GM21529 (cell line): Measurements from ENCODE around the gene RNF157.

Experiments
- ATAC-seq: cut with Tn5 transposase; IDR thresholded peaks from one replicate; pipeline ENCODE4 v1.9.1; 2021; ENCODE audit not compliant: unreplicated experiment

RNF157 gene

GRCh38 chr17:76163919-76164318 is 76.4 kb downstream of the RNF157 start:
- no peak for ATAC-seq

DNA sequence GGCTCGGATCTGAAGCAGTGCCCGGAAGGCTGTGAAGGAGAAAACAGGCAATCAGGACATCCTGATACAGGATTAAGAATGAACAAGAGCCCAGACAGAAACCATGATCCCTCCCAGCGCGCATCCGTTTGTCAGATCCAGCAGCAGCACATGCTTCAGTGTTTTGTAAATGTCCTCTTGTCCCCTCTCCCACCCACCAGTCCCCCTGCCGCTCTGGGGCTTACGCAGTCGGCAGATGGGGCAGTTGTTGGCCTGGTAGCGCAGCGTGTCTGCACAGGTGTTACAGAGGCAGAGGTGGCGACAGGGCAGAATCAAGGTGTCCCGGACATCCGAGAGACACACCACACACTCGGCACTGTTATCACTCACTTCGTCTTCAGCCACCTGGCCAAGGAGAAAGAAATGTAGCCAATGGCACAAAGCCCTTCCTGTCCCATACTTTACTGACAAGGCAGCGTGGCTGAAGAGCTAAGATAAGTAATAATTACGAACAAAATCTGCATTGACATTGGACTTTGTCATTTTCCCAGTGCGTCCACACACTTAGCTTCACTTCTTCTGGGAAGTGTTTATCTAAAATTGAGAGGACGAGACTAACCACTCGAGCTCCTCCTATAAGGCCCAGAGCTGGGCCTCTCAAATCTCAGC is 78.5 kb downstream of the RNF157 start:
- no peak for ATAC-seq

GRCh38 chr17:76160896-76161528 is 79.3 kb downstream of the RNF157 start:
- ATAC-seq = no peak

DNA sequence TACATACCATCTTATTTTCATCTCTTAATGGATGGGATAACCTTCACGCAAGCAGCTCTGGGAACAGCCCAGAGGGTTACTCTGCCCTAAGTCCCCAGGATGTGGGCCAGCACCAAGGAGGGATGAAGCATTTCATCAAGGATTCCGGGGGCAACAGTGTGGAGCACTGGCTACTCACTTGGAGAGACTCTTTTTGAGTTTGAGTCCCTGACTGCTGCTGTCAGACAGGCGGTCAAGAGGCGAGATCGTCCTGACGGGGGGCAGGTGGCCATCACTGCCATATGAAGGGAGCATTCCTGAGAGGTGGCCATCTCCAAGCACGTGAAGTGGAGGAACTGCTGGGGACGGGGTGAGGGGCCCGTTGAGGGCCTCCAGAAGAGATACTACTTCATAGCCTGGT is 81.1 kb downstream of the RNF157 start:
- no peak for ATAC-seq

DNA sequence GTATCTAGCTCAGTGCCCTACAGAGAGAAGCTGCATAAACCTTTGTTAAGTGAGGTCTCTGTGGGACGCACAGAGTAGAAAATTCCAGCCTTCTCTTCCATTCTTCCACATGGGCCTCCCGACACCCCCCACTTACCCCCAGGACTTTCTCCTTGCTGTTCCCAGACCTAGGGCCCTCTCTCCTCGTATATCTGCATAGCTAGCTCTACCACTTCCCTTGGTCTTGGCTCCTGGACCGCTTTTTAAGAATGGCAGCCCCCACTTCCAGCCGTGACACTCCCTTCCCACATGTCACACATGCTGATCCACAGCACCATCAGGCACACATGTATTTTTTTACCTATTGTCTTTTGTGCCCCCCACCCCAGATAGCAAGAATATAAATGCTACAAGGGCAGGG is 82.5 kb downstream of the RNF157 start:
- no peak for ATAC-seq

DNA sequence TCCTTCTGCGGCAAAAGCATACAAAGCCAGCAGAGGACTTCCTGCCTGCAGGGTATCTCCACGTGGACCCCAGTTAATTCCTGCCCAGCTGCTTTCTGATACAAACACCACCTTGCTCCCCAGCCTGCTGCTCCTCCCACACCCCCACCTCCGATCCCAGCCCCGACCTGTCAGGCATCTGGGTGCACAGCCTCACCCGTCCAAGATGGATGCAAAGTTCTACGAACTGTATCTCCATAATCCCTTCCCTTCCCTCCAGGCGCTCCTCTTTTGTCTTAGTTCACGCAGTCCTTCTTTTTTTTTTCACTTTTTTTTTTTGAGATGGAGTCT is 83.7 kb downstream of the RNF157 start:
- ATAC-seq = no peak

DNA sequence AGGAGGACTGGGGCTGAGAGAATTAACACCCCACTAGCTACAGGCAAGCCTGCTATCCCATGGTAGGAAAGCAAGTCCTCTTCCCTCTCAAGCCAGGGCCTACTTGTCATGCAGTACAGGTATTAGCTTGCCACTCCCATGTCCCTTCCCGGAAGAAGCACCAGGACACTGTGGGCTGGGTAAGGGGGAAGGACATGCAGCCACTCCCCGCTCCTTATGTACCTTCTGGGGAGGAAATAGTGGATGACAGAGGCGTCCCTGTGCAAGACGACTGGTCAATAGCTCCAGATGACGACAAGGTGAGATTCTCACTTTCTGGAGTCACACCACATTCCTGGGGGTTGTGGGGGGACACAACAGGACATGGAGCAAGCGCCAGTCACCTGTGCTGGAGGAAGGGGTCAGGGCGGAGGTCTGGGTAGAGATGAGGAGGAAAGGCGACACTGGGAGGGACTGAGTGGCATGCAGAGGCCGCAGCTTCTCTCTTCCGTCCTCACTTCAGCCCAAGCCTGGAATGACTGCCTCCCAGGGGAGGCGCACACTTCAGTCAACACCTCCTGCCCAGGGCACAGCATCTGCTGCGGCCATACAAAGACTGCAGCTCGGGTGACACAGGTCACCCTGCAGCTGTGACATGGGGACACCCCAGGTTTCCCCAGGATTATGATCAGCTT is 84.2 kb downstream of the RNF157 start:
- ATAC-seq = no peak

GRCh38 chr17:76154936-76155845 is 85.1 kb downstream of the RNF157 start:
- ATAC-seq = no peak

GRCh38 chr17:76154292-76154691 is 86.0 kb downstream of the RNF157 start:
- ATAC-seq = no peak

DNA sequence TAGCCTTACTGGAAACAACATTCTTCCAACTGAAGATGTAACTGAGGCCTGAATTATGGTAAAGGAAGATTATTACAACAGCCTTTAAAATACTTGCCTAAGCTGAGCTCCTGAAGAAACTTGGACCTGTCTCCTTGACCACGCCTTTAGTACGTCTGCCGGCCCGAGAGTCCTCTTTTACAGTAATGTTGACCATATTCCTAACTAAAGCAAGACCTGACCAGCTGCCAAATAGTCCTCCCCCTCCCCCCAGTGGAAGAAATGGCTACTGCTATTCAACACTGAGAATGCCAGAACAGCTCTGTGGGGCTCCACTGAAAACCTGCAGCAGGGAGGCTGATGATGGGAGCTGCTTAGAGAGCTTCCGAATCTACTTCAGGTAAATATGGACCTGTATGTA is 86.7 kb downstream of the RNF157 start:
- no peak for ATAC-seq

DNA sequence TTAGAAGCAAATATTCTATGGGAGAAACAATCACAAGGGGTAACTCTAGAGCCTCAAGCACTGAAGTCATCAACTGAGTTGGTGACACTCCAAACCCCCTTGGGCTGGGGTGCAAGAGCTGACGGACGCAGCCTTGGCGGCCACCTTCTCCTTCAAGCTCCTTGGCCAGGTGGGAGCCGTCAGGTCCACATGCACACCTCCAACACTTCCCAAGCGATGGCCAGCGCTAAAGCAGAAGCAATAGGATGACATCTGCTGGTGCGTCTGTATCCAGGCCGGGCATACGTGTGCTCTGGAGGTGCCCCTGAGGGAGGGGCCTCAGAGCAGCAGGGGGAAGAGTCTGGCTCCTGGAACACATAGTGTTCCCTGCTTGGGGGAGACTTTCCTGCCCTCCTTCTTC is 87.1 kb downstream of the RNF157 start:
- ATAC-seq = no peak

GRCh38 chr17:76152591-76152990 is 87.7 kb downstream of the RNF157 start:
- ATAC-seq = no peak

GRCh38 chr17:76151896-76152454 is 88.3 kb downstream of the RNF157 start:
- ATAC-seq = no peak

DNA sequence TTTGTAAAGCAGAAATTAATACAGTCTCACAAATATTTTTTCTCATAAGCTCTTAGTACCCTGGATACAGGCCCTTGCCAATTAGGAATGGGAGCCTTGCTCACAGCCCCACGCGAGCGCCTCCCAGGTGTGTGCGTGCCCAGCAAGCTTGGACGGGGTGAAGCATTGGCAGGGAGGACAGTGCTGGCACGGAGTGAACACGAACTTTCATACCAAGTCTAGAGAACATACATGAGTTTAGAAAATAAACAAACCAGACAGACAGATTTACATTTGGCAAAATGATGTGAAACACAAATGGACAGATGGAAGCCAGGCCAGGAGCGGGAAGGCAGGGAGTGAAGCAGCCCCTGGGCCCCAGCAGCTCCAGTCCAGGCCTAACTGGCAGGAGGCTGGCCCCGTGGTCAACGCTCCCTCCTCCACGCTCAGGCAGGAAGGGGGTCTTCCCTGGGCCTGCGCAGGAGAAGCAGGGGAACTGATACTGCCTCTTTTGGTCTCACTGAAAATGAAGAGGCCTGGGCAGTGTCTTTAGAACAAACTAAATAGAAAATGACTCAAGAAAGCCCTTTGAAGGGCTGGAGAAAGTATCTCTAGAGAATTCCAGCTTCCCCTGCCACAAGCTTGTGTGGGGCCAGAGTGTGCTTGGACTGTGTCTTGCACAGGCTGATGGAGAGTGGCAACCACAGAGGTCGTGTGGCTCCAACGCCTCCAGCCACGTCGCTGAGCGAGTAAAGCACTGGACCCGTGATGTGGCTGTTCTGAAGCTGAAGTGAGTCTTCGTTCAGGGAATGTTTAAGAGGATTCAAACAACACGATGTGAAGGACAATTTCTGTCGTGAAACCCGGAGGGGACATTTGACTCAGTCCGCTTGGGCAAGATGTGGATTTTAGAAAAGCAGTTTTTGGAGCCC is 89.3 kb downstream of the RNF157 start:
- no peak for ATAC-seq

GRCh38 chr17:76149214-76149613 is 91.1 kb downstream of the RNF157 start:
- ATAC-seq = no peak

DNA sequence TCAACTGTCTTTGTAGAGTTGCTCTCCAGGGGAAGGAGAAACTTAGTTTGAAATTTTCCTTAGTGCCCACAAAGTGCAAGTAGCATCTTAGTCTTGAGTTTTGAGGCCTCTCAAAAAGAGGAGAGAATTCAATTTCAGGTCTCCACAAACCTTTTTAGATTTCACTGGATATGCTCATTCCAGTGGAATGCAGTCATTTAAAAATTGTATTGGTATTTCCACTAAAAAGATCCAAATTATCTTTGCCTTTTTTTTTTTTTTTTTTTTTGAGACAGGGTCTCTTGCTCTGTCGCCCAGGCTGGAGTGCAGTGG is 92.3 kb downstream of the RNF157 start:
- ATAC-seq = no peak

- no peak for ATAC-seq
Observed at GRCh38 chr17:76147211-76148014, 92.9 kb downstream of the RNF157 start.

- ATAC-seq = no peak
Observed at GRCh38 chr17:76146053-76146851, 94.0 kb downstream of the RNF157 start.
